ENCODE results near the gene NPC1. TPM values are rescaled to one million over a fixed set of nuclear protein-coding genes. Genes with fewer than 3 reads are reported as not detected.

Gene NPC1
- total and polyA plus RNA-seq, 11 donors = 7.8 to 42.7 (median 16.8) TPM

DNA sequence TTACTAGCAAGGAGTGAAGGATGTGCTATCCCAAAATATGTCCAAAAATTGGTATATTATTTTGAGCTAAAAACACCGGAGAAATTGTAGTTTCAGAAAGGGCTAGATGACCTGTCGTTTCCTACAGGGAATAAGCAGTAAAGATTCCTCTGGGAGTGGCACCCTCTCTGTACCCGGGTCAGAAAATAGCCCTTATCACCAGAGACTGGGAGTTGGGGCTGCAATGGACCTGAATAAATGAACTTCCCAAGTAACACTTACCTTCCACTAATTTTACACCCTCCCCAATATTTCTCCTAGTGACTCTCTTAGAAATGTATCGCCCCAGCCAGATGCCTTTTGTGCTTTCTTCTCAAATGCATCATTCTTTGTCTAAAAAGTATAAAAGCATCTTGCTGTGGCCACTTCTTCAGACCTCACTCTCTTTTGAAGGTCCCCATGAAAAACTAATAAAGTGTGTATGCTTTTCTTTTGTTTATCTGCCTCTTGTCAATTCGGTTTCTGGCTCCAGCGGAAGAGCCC, 83.7 kb downstream of the NPC1 start:
- intact Hi-C loops (cut with DNase I) = loop anchor here in 8 of 10 donors (1.0 to 10.0 kb wide), 8 partner anchors 49 to 368 kb away; partner anchors contain the start of genes NPC1 (in 5 of the 8), RIOK3 (in 3 of the 8) and CABLES1 (in 1 of the 8)
- WGBS, 4 donors = 18 to 21% (median 19%) methylated on average over 6 of the region's 6 CpGs
- no peak for DNase-seq
- H3K36me3 ChIP-seq = peaks cover 0 to 16% (median 14%) of the 10 kb centered on the region in 9 donors
- no peaks in the 10 kb centered on the region for H3K9me3 ChIP-seq
- H3K4me3 ChIP-seq = peak overlapping the region; percentile 81 to 100 (median 98)
- H3K27ac ChIP-seq = peak overlapping the region; percentile 82 to 96 (median 90)
- TF ChIP-seq, protein P1, sequence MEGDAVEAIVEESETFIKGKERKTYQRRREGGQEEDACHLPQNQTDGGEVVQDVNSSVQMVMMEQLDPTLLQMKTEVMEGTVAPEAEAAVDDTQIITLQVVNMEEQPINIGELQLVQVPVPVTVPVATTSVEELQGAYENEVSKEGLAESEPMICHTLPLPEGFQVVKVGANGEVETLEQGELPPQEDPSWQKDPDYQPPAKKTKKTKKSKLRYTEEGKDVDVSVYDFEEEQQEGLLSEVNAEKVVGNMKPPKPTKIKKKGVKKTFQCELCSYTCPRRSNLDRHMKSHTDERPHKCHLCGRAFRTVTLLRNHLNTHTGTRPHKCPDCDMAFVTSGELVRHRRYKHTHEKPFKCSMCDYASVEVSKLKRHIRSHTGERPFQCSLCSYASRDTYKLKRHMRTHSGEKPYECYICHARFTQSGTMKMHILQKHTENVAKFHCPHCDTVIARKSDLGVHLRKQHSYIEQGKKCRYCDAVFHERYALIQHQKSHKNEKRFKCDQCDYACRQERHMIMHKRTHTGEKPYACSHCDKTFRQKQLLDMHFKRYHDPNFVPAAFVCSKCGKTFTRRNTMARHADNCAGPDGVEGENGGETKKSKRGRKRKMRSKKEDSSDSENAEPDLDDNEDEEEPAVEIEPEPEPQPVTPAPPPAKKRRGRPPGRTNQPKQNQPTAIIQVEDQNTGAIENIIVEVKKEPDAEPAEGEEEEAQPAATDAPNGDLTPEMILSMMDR (IDR thresholded peaks at IDR 0.05) = no peak
- no peak for TF ChIP-seq POLR2A (IDR thresholded peaks at IDR 0.05)
- no peaks in the 10 kb centered on the region for H3K27me3 ChIP-seq
- peaks cover 0 to 49% (median 23%) of the 10 kb centered on the region in 12 donors for H3K4me1 ChIP-seq
- ATAC-seq = no peak

DNA sequence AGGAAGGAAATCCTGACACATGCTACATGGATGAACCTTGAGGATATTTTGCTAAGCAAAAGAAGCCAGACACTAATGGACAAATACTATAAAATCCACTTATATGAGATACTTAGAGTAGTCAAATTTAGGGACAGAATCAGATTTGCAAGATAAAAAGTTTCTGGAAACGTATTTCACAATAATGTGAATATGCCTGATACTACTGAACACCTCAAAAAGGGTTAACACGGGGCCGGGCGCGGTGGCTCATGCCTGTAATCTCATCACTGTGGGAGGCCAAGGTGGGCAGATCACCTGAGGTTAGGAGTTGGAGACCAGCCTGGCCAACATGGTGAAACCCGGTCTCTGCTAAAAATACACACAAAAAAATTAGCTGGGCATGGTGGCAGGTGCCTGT, 84.7 kb downstream of the NPC1 start:
- Histone ChIP-seq H3K4me1 (peaks cover 0 to 49% (median 23%) of the 10 kb centered on the region in 12 donors), H3K27me3 (no peaks in the 10 kb centered on the region), H3K27ac (no peak overlapping the region), H3K36me3 (peaks cover 0 to 8% (median 4%) of the 10 kb centered on the region in 9 donors), H3K9me3 (no peaks in the 10 kb centered on the region), H3K4me3 (no peak overlapping the region)
- intact Hi-C loops (cut with DNase I) = loop anchor here in 8 of 10 donors (2.0 to 10.0 kb wide), 6 partner anchors 49 to 367 kb away; partner anchors contain the start of genes NPC1 (in 4 of the 8), RIOK3 (in 2 of the 8) and CABLES1 (in 1 of the 8)
- DNase-seq = no peak
- 83 to 89% (median 86%) methylated on average over 6 of the region's 6 CpGs for WGBS, 4 donors
- TF ChIP-seq, protein P1 (IDR thresholded peaks at IDR 0.05) = no peak
- TF ChIP-seq POLR2A (IDR thresholded peaks at IDR 0.05) = no peak
- no peak for ATAC-seq

DNA sequence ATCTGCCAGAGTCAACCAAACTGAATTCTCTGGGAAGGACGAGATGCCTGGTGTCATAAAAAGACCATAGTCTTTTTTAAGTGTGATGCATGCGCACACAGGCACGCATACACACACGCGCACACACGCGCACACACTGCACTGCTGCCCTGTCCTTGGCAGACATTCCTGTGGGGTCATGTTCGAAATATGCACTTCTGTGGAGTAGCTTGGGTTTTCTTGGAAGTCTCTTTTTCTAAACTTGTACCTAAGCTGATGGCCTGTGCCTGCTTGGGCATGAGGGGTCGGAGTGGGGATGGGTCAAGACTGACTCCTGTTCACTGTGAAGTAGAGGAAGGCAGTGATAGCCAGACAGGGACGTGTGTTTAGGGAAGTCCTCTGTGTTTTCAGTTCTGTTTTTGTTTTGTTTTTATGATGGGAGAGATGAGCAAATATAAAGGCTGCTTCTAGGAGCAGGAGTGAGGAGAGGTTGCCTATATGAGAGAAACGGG, 87.0 kb downstream of the NPC1 start:
- WGBS, 4 donors = 55 to 72% (median 65%) methylated on average over 7 to 11 of the region's 11 CpGs
- TF ChIP-seq, protein P1 (IDR thresholded peaks at IDR 0.05) = no peak
- TF ChIP-seq POLR2A (IDR thresholded peaks at IDR 0.05) = no peak
- H3K4me3 ChIP-seq = no peak overlapping the region
- no peaks in the 10 kb centered on the region for H3K36me3 ChIP-seq
- DNase-seq (no peak), ATAC-seq (no peak)
- no peaks in the 10 kb centered on the region for H3K9me3 ChIP-seq
- intact Hi-C loops (cut with DNase I) = loop anchor here in 1 of 10 donors (10.0 kb wide), 1 partner anchor 205 kb away; no protein-coding TSS in a partner anchor
- peaks cover 0 to 35% (median 12%) of the 10 kb centered on the region in 12 donors for H3K4me1 ChIP-seq
- H3K27ac ChIP-seq = no peak overlapping the region
- no peaks in the 10 kb centered on the region for H3K27me3 ChIP-seq

DNA sequence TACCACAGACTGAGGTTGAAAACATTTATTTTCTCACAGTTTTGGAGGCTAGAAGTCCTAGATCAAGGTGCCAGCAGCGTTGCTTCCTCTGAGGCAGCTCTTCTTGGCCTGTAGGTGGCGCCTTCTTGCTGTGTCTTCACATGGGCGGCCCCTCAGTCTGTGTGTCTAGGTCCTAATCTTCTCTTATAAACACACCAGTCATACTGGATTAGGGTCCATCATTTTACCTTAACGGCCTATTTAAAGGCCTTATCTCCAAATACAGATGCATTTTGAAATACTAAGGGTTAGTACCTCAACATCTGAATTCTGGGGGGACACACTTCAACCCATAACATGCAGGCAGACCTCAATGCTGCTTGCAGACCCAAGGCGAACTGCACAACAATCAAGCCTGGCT, 87.4 kb downstream of the NPC1 start:
- Histone ChIP-seq H3K9me3 (no peaks in the 10 kb centered on the region), H3K4me1 (peaks cover 0 to 30% (median 8%) of the 10 kb centered on the region in 12 donors), H3K36me3 (no peaks in the 10 kb centered on the region), H3K27ac (no peak overlapping the region), H3K4me3 (no peak overlapping the region), H3K27me3 (no peaks in the 10 kb centered on the region)
- 22 to 40% (median 32%) methylated on average over 5 of the region's 5 CpGs for WGBS, 4 donors
- TF ChIP-seq POLR2A (IDR thresholded peaks at IDR 0.05) = no peak
- TF ChIP-seq, protein P1 (IDR thresholded peaks at IDR 0.05) = peak; percentile 51 to 85 (median 72)
- peak in 4 of 5 donors; percentile 55 to 76 (median 63) for DNase-seq
- ATAC-seq = no peak
- intact Hi-C loops (cut with DNase I) = loop anchor here in 1 of 10 donors (10.0 kb wide), 1 partner anchor 206 kb away; no protein-coding TSS in a partner anchor
